ENCODE measurements around the gene OR4D10. TPM values are rescaled to one million over a fixed set of nuclear protein-coding genes. Genes with fewer than 3 reads are reported as not detected.
A peak's percentile ranks its signal among the peaks of the same experiment; 100 is the strongest.
"Not testable (repeated sequence)": the region's sequence is repeated elsewhere in the genome, so short reads cannot be mapped to it uniquely, and the experiment has no call there.

Gene OR4D10
- total RNA-seq, 6 donors from 2014 or later, result not detected

- Histone ChIP-seq H3K27ac (no peak overlapping the region), H3K4me1 (no peaks in the 10 kb centered on the region), H3K9me3 (no peaks in the 10 kb centered on the region), H3K36me3 (no peaks in the 10 kb centered on the region), H3K4me3 (no peak overlapping the region), H3K27me3 (no peaks in the 10 kb centered on the region)
- no peak for DNase-seq
- no peak for ATAC-seq (ENCODE audit: low FRiP score in 2 of 2)
- whole genome bisulfite sequencing, 2 donors, result 64 to 67% methylated on average over 4 of the region's 4 CpGs
- TF ChIP-seq, protein P1, sequence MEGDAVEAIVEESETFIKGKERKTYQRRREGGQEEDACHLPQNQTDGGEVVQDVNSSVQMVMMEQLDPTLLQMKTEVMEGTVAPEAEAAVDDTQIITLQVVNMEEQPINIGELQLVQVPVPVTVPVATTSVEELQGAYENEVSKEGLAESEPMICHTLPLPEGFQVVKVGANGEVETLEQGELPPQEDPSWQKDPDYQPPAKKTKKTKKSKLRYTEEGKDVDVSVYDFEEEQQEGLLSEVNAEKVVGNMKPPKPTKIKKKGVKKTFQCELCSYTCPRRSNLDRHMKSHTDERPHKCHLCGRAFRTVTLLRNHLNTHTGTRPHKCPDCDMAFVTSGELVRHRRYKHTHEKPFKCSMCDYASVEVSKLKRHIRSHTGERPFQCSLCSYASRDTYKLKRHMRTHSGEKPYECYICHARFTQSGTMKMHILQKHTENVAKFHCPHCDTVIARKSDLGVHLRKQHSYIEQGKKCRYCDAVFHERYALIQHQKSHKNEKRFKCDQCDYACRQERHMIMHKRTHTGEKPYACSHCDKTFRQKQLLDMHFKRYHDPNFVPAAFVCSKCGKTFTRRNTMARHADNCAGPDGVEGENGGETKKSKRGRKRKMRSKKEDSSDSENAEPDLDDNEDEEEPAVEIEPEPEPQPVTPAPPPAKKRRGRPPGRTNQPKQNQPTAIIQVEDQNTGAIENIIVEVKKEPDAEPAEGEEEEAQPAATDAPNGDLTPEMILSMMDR (IDR thresholded peaks at IDR 0.05), result peak; percentile 47 to 74 (median 68)
- no peak for TF ChIP-seq POLR2A (IDR thresholded peaks at IDR 0.05)
- no peak for TF ChIP-seq POLR2AphosphoS5 (IDR thresholded peaks at IDR 0.05)
These were observed 43.1 kb upstream of the OR4D10 start for GRCh38 chr11:59429924-59430516.

- H3K27ac ChIP-seq, result no peak within 1 kb of the TSS
- ATAC-seq (ENCODE audit: low FRiP score in 2 of 2) (no peak), DNase-seq (no peak)
- H3K36me3 ChIP-seq, result no peaks in the 10 kb centered on the region
- no peak for TF ChIP-seq POLR2AphosphoS5 (IDR thresholded peaks at IDR 0.05)
- TF ChIP-seq, protein P1 (IDR thresholded peaks at IDR 0.05), result no peak
- TF ChIP-seq EP300 (IDR thresholded peaks at IDR 0.05), result no peak
- TF ChIP-seq POLR2A (IDR thresholded peaks at IDR 0.05), result no peak
- H3K9me3 ChIP-seq, result no peaks in the 10 kb centered on the region
- no peaks in the 10 kb centered on the region for H3K4me1 ChIP-seq
- H3K4me3 ChIP-seq, result no peak within 1 kb of the TSS
- no peaks in the 10 kb centered on the region for H3K27me3 ChIP-seq
- 80 to 83% methylated on average over 3 of the region's 3 CpGs for WGBS, 2 donors
These were observed 36.9 kb upstream of the OR4D10 start, which contains the start of gene OR5A1 for GRCh38 chr11:59436169-59436568. OR5A1 (plus strand) TSS chr11:59436469; CDS start chr11:59443169, 6,700 bp downstream.

- Histone ChIP-seq H3K27ac (no peak overlapping the region), H3K4me3 (no peak overlapping the region), H3K9me3 (no peaks in the 10 kb centered on the region), H3K27me3 (no peaks in the 10 kb centered on the region), H3K4me1 (no peaks in the 10 kb centered on the region), H3K36me3 (no peaks in the 10 kb centered on the region)
- WGBS, 2 donors, result 86% methylated on average over 7 of the region's 7 CpGs
- ATAC-seq (ENCODE audit: low FRiP score in 2 of 2), result no peak
- TF ChIP-seq EP300 (IDR thresholded peaks at IDR 0.05) (no peak), POLR2A (IDR thresholded peaks at IDR 0.05) (no peak), POLR2AphosphoS5 (IDR thresholded peaks at IDR 0.05) (no peak)
- TF ChIP-seq, protein P1 (IDR thresholded peaks at IDR 0.05), result no peak
- no peak for DNase-seq
These were observed 35.3 kb upstream of the OR4D10 start for GRCh38 chr11:59437770-59438169.

DNA sequence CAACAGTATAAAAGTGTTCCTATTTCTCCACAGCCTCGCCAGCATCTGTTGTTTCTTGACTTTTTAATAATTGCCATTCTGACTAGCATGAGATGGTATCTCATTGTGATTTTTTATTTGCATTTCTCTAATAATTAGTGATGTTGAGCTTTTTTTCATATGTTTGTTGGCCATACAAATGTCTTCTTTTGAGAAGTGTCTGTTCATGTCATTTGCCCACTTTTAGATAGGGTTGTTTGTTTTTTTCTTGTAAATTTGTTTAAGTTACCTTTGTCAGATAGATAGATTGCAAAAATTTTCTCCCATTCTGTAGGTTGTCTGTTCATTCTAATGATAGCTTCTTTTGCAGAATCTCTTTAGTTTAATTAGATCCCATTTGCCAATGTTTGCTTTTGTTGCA is 27.5 kb upstream of the OR4D10 start:
- not testable (repeated sequence) for ATAC-seq (ENCODE audit: low FRiP score in 2 of 2); H3K27ac ChIP-seq; H3K27me3 ChIP-seq; H3K9me3 ChIP-seq; H3K4me3 ChIP-seq; DNase-seq; H3K4me1 ChIP-seq; H3K36me3 ChIP-seq
- WGBS, 2 donors, result 93 to 100% methylated on average over 1 of the region's 1 CpG

DNA sequence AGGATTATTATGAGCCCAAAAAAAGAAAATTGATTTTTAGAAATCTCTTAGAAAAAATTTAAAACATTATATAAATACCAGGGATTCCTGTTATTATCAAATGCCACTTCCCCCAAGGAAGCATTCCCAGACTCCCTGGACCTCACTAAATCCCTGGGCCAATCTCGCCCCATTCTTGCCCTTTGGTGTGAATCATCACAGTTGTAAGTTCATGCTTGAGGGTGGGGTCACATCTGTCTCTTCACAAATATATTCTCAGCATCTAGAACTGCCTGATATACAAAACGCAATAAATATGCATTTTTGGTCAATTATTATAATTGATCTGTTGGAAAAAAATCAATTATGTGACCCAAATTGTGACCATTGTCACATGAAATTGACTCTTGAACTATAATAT is 24.6 kb upstream of the OR4D10 start:
- H3K27ac ChIP-seq, result no peak overlapping the region
- TF ChIP-seq, protein P1 (IDR thresholded peaks at IDR 0.05), result no peak
- TF ChIP-seq POLR2A (IDR thresholded peaks at IDR 0.05) (no peak), EP300 (IDR thresholded peaks at IDR 0.05) (no peak), POLR2AphosphoS5 (IDR thresholded peaks at IDR 0.05) (no peak)
- no peak overlapping the region for H3K4me3 ChIP-seq
- ATAC-seq (ENCODE audit: low FRiP score in 2 of 2), result no peak
- WGBS, 2 donors, result 77 to 91% methylated on average over 2 of the region's 2 CpGs
- no peaks in the 10 kb centered on the region for H3K27me3 ChIP-seq
- H3K9me3 ChIP-seq, result no peaks in the 10 kb centered on the region
- no peak for DNase-seq
- no peaks in the 10 kb centered on the region for H3K36me3 ChIP-seq
- no peaks in the 10 kb centered on the region for H3K4me1 ChIP-seq
